H1 (cell line): ENCODE data around the gene PMP22. TPM values are rescaled to one million over a fixed set of nuclear protein-coding genes. Genes with fewer than 3 reads are reported as not detected.

Source experiments
- CTCF ChIA-PET: fragments of 300-600 bp; sonication (Branson Sonifier 250); formaldehyde crosslinking; loops from one replicate; lab custom pipeline; 2021; ENCODE audit not compliant: partially characterized antibody; lab: Charles Lee
- POLR2A ChIA-PET: fragments of 300-600 bp; sonication (Branson Sonifier 250); formaldehyde crosslinking; loops from one replicate; lab custom pipeline; 2021; ENCODE audit warnings: inconsistent platforms; ENCODE audit not compliant: partially characterized antibody; lab: Charles Lee
- DNase-seq, 2 experiments: peaks; one replicate each; pipeline versions ENCODE4 v3.0.0 to v3.0.0-alpha.2; 2010 to 2022; ENCODE audit warnings: low spot score in 2 of 2, low read depth in 1 of 2, mixed read lengths in 1 of 2
- FAIRE-seq: peaks from 2 replicates; lab custom pipeline; 2011; peaks lifted over from hg19 to GRCh38; lab: Jason Lieb, UNC
- H2AFZ ChIP-seq: 2 replicates; pipeline ENCODE4 v1.8.1; 2012; ENCODE audit warnings: low read length, inconsistent platforms
- H2AK5ac ChIP-seq: 2 replicates; pipeline ENCODE4 v1.6.1; 2013; ENCODE audit warnings: low read depth, low read length
- H2BK120ac ChIP-seq: replicated peaks from 2 replicates; pipeline ENCODE3; 2013; ENCODE audit warnings: low read depth, low read length, inconsistent platforms
- H2BK12ac ChIP-seq: 2 replicates; pipeline ENCODE4 v1.6.1; 2013; ENCODE audit warnings: low read depth, low read length
- H2BK15ac ChIP-seq: 2 replicates; pipeline ENCODE4 v1.6.1; 2013; ENCODE audit warnings: low read length
- H2BK20ac ChIP-seq: 2 replicates; pipeline ENCODE4 v1.6.1; 2013; ENCODE audit warnings: low read length
- H2BK5ac ChIP-seq: 2 replicates; pipeline ENCODE4 v1.6.1; 2013; ENCODE audit warnings: low read depth, low read length
- H3K14ac ChIP-seq: 2 replicates; pipeline ENCODE4 v1.6.1; 2013; ENCODE audit warnings: inconsistent platforms; ENCODE audit not compliant: insufficient read length
- H3K18ac ChIP-seq: 2 replicates; pipeline ENCODE4 v1.6.1; 2013; ENCODE audit warnings: low read length; ENCODE audit errors: extremely low read depth
- H3K23ac ChIP-seq: 2 replicates; pipeline ENCODE4 v1.6.1; 2013; ENCODE audit warnings: inconsistent platforms; ENCODE audit not compliant: insufficient read length
- H3K23me2 ChIP-seq: 2 replicates; pipeline ENCODE4 v1.6.1; 2013; ENCODE audit warnings: low read depth, low read length
- H3K27ac ChIP-seq: 2 replicates; pipeline ENCODE4 v1.6.1; 2011; ENCODE audit warnings: low read depth, low read length, inconsistent platforms
- H3K27me3 ChIP-seq, 4 experiments: replicated peaks in 1 of 4; 1 replicate in 1 of 4; 2 replicates in 3 of 4; pipeline versions ENCODE4 v1.6.1 to v1.8.1; 2011 to 2013; ENCODE audit warnings: low read length in 3 of 4, mild to moderate bottlenecking in 3 of 4, inconsistent platforms in 2 of 4, mixed read lengths in 2 of 4, moderate library complexity in 1 of 4; ENCODE audit not compliant: control insufficient read depth in 3 of 4, insufficient read depth in 3 of 4; ENCODE audit errors: extremely low read depth in 1 of 4
- H3K36me3 ChIP-seq, 4 experiments: 2 replicates each; pipeline versions ENCODE4 v1.6.1 to v1.8.1; 2011 to 2013; ENCODE audit warnings: mild to moderate bottlenecking in 4 of 4, low read length in 3 of 4, moderate library complexity in 2 of 4, control low read depth in 1 of 4, inconsistent platforms in 1 of 4; ENCODE audit not compliant: insufficient read depth in 4 of 4, control insufficient read depth in 2 of 4
- H3K4ac ChIP-seq: replicated peaks from 2 replicates; pipeline ENCODE3; 2013; ENCODE audit warnings: low read length, low read depth, mixed read lengths, inconsistent platforms; ENCODE audit not compliant: insufficient read length
- H3K4me1 ChIP-seq, 4 experiments: replicated peaks in 1 of 4; 1 replicate in 1 of 4; 2 replicates in 3 of 4; pipeline versions ENCODE4 v1.6.1 to v1.8.1; 2011 to 2013; ENCODE audit warnings: low read length in 3 of 4, inconsistent platforms in 2 of 4, mixed read lengths in 1 of 4; ENCODE audit not compliant: insufficient read depth in 4 of 4, control insufficient read depth in 3 of 4
- H3K4me2 ChIP-seq, 2 experiments: 2 replicates each; pipeline versions ENCODE4 v1.6.1 to v1.8.1; 2011 to 2013; ENCODE audit warnings: low read depth in 2 of 2, low read length in 2 of 2, control low read depth in 1 of 2, inconsistent platforms in 1 of 2, mild to moderate bottlenecking in 1 of 2; ENCODE audit not compliant: insufficient read depth in 1 of 2
- H3K4me3 ChIP-seq, 4 experiments: fragments of 200-600, 300-600 bp in 1 of 4; sonication (generic), shearing (Covaris generic), sonication (Bioruptor Twin) in 1 of 4; 2 replicates each; pipeline versions ENCODE4 v1.5.1 to v1.8.1; 2011 to 2016; ENCODE audit warnings: low read length in 4 of 4, low read depth in 3 of 4, control low read depth in 2 of 4, inconsistent platforms in 2 of 4, mild to moderate bottlenecking in 2 of 4, mixed read lengths in 1 of 4, moderate library complexity in 1 of 4; ENCODE audit not compliant: insufficient read depth in 2 of 4; ENCODE audit errors: extremely low read depth in 1 of 4
- H3K56ac ChIP-seq: replicated peaks from 2 replicates; pipeline ENCODE3; 2013; ENCODE audit warnings: low read depth, mild to moderate bottlenecking, mixed read lengths, low read length, inconsistent platforms; ENCODE audit not compliant: insufficient read length
- H3K79me1 ChIP-seq: 2 replicates; pipeline ENCODE4 v1.6.1; 2013; ENCODE audit warnings: low read depth, low read length, control low read depth
- H3K79me2 ChIP-seq, 2 experiments: 2 replicates each; pipeline versions ENCODE4 v1.6.1 to v1.8.1; 2012 to 2013; ENCODE audit warnings: low read length in 2 of 2, mild to moderate bottlenecking in 2 of 2, inconsistent platforms in 1 of 2; ENCODE audit not compliant: insufficient read depth in 2 of 2, control insufficient read depth in 1 of 2
- H3K9ac ChIP-seq, 4 experiments: replicated peaks in 1 of 4; 1 replicate in 1 of 4; 2 replicates in 3 of 4; pipeline versions ENCODE4 v1.6.1 to v1.8.1; 2011 to 2013; ENCODE audit warnings: low read depth in 3 of 4, low read length in 3 of 4, control low read depth in 2 of 4, mild to moderate bottlenecking in 2 of 4, moderate library complexity in 2 of 4, inconsistent platforms in 1 of 4; ENCODE audit errors: extremely low read depth in 1 of 4
- H3K9me3 ChIP-seq, 2 experiments: 2 replicates each; pipeline versions ENCODE4 v1.6.1 to v1.8.1; 2012 to 2013; ENCODE audit warnings: mild to moderate bottlenecking in 2 of 2, moderate library complexity in 2 of 2, control low read depth in 1 of 2, inconsistent platforms in 1 of 2, low read depth in 1 of 2, low read length in 1 of 2, mixed read lengths in 1 of 2; ENCODE audit not compliant: insufficient read depth in 2 of 2
- H4K20me1 ChIP-seq, 2 experiments: replicated peaks in 1 of 2; 2 replicates each; pipeline versions ENCODE3 to v1.8.1; 2011 to 2013; ENCODE audit warnings: inconsistent platforms in 2 of 2, low read length in 2 of 2, mild to moderate bottlenecking in 1 of 2; ENCODE audit not compliant: insufficient read depth in 2 of 2, control insufficient read depth in 1 of 2
- H4K5ac ChIP-seq: 2 replicates; pipeline ENCODE4 v1.6.1; 2013; ENCODE audit warnings: low read length, low read depth, mixed read lengths, inconsistent platforms; ENCODE audit not compliant: insufficient read length
- H4K8ac ChIP-seq: 2 replicates; pipeline ENCODE4 v1.8.0; 2013; ENCODE audit warnings: mild to moderate bottlenecking, moderate library complexity, low read length, inconsistent platforms; ENCODE audit not compliant: insufficient read depth; ENCODE audit errors: extremely low read depth
- H4K91ac ChIP-seq: replicated peaks from 2 replicates; pipeline ENCODE3; 2013; ENCODE audit warnings: low read length, mixed read lengths, inconsistent platforms; ENCODE audit not compliant: insufficient read length
- ASH2L ChIP-seq: fragments of 200-600, 300-600 bp; sonication (generic); IDR thresholded peaks from one replicate; pipeline ENCODE4 v1.7.1; 2017; ENCODE audit warnings: low read length
- CBX8 ChIP-seq: fragments of 300-800, 300-1000 bp; sonication (generic); IDR thresholded peaks from 2 replicates; pipeline ENCODE4 v1.7.1; 2016; ENCODE audit warnings: low read depth, low read length, borderline replicate concordance
- CTBP2 ChIP-seq: IDR thresholded peaks from 2 replicates; pipeline ENCODE4 v1.7.0; 2011; ENCODE audit warnings: borderline replicate concordance, mild to moderate bottlenecking, moderate library complexity, mixed read lengths, low read length; ENCODE audit not compliant: insufficient read depth, insufficient read length
- GTF2F1 ChIP-seq: IDR thresholded peaks from 2 replicates; pipeline ENCODE4 v1.6.1; 2012; ENCODE audit warnings: low read depth, low read length, improper control_type of control experiment, borderline replicate concordance
- NANOG ChIP-seq: IDR thresholded peaks from 2 replicates; pipeline ENCODE4 v1.6.1; 2011; ENCODE audit warnings: low read length, low read depth, mild to moderate bottlenecking, inconsistent platforms; ENCODE audit not compliant: insufficient read depth, poor library complexity, severe bottlenecking
- RFX5 ChIP-seq: IDR thresholded peaks from 2 replicates; pipeline ENCODE4 v1.6.1; 2011; ENCODE audit warnings: low read depth, low read length, improper control_type of control experiment, borderline replicate concordance
- SAP30 ChIP-seq: fragments of 300-600 bp; sonication (generic); IDR thresholded peaks from 2 replicates; pipeline ENCODE4 v1.7.1; 2012; ENCODE audit warnings: low read length, moderate library complexity, mild to moderate bottlenecking, inconsistent platforms; ENCODE audit not compliant: insufficient read depth, insufficient replicate concordance
- SIX5 ChIP-seq: IDR thresholded peaks from 2 replicates; pipeline ENCODE4 v1.6.1; 2011; ENCODE audit warnings: mild to moderate bottlenecking, low read depth, low read length
- TAF7 ChIP-seq: optimal IDR thresholded peaks from 2 replicates; pipeline ENCODE3; 2011; ENCODE audit warnings: low read depth, mild to moderate bottlenecking, inconsistent platforms, low read length, moderate library complexity, borderline replicate concordance
- YY1 ChIP-seq: IDR thresholded peaks from 2 replicates; pipeline ENCODE4 v1.6.1; 2011; ENCODE audit warnings: low read depth, mild to moderate bottlenecking, low read length
- WGBS, 2 experiments: shearing (Covaris generic) in 1 of 2; methylation state at CpG; one replicate each; pipeline versions ENCODE4 v1.1.6 to v1.1.7; 2013 to 2015; ENCODE audit warnings: low lambda C conversion rate in 2 of 2, mixed read lengths in 2 of 2, inconsistent platforms in 1 of 2, low coverage in 1 of 2, missing lambda C conversion rate in 1 of 2; ENCODE audit not compliant: insufficient replicate concordance in 2 of 2, insufficient coverage in 1 of 2, insufficient read length in 1 of 2; ENCODE audit errors: extremely low coverage in 1 of 2, missing lambda C conversion rate in 1 of 2; 5-methylcytosine and 5-hydroxymethylcytosine counted together
- polyA plus RNA-seq, 7 experiments: library from polyadenylated mRNA; depleted of rRNA in 3 of 7; stranded (reverse) in 5 of 7; unstranded in 2 of 7; fragments of >200 nt in 5 of 7; fragments of 200-250 nt in 2 of 7; gene quantifications; 1 replicate in 5 of 7; 2 replicates in 1 of 7; 4 replicates in 1 of 7; pipeline versions ENCODE4 v1.2.1 to v1.2.3, GENCODE V29; 2011 to 2013; ENCODE audit warnings: missing spikeins in 2 of 7, mixed read lengths in 2 of 7
- total RNA-seq: library from RNA; stranded (reverse); fragmentation: NEBNext Ultra II Directional; extraction: Animal tissue kit (Norgen Biotek cat#: 25700); gene quantifications from 2 replicates; pipeline ENCODE4 v1.2.1, GENCODE V29; 2021
- TF ChIP-seq, protein P1 (sequence below): IDR thresholded peaks from 2 replicates; pipeline ENCODE4 v1.6.1; 2012; ENCODE audit warnings: inconsistent platforms
- TF ChIP-seq, protein P2 (sequence below): IDR thresholded peaks from 2 replicates; pipeline ENCODE4 v1.6.1; 2012; ENCODE audit warnings: inconsistent platforms

The PMP22 gene
- total and polyA plus RNA-seq, 2 of the 8 experiments (the other 6 are each of a cell fraction or from before 2014, with no cell fraction given), result 0.84 to 4.9 TPM

DNA sequence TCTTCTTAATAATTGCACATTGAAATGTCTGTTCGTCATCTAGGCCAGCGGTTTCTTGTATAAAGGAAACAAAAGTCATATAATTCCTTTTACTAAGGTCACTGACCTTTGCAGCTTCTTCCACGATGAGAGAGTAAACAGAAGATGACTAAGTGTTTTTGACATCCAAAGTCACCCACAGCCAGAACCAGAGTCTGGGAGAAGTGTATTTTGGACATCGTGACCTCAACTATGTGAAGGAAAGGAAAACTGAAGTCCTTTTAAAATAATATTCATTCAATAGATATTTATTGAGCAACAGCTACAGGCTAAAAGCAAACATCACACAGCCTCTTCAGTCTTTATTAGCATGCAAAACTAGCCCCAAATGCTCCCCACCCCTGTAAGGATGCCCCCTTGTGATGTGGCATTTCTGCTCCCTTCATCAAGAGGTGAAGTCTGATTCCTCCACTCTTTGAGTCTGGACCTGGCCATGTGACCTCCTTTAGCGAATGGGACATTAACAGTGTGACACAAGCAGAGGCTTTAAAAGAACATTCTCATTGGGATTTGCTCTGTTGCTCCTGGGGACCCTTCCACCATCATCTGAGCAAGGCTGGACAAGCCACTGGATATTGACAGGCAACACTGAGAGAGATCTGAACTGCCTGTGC is 8.1 kb upstream of the PMP22 start:
- 93% methylated on average over 5 of the region's 5 CpGs; no CpG with 5 or more reads in 1 of the 2 experiments for WGBS, 2 experiments
- no peak overlapping the region for H3K4me2 ChIP-seq
- H3K4me3 ChIP-seq, result no peak overlapping the region

More for the DNA sequence above, 8.1 kb upstream of the PMP22 start:
- POLR2A ChIA-PET, result no interaction called here
- Histone ChIP-seq H3K9ac (no peak overlapping the region), H4K5ac (no peak overlapping the region), H3K56ac (no peak overlapping the region), H3K27me3 (no peaks in the 10 kb centered on the region; a peak in 1 of 7 replicates), H3K14ac (no peak overlapping the region), H4K20me1 (no peaks in the 10 kb centered on the region), H2BK5ac (no peak overlapping the region), H3K79me2 (no peaks in the 10 kb centered on the region), H2BK120ac (no peak overlapping the region), H3K27ac (no peak overlapping the region), H3K4me1 (peaks cover 0 to 3% (median 2%) of the 10 kb centered on the region in 4 experiments; a peak in 4 of 7 replicates), H3K23ac (no peak overlapping the region), H3K9me3 (0 out of 4 replicates have a peak, but pooled peaks cover 0 to 4% of the 10 kb centered on the region in 2 experiments), H4K8ac (no peak overlapping the region), H3K18ac (no peak overlapping the region), H3K36me3 (no peaks in the 10 kb centered on the region), H2BK15ac (no peak overlapping the region), H4K91ac (no peak overlapping the region), H3K23me2 (no peaks in the 10 kb centered on the region), H2AK5ac (no peak overlapping the region), H3K79me1 (no peaks in the 10 kb centered on the region), H3K4ac (no peak overlapping the region), H2AFZ (no peak overlapping the region), H2BK20ac (no peak overlapping the region), H2BK12ac (no peak overlapping the region)
- FAIRE-seq, result no peak
- no peak for DNase-seq
- CTCF ChIA-PET, result interaction anchor here (1.0 to 2.2 kb wide), 4 partner anchors 10 to 23 kb away, joined by 3 to 7 read pairs (median 5); no protein-coding TSS in a partner anchor
- TF ChIP-seq TAF7, result no peak
- no peak for TF ChIP-seq RFX5
- TF ChIP-seq NANOG, result no peak
- TF ChIP-seq CBX8, result no peak
- TF ChIP-seq YY1, result no peak
- TF ChIP-seq, protein P1, sequence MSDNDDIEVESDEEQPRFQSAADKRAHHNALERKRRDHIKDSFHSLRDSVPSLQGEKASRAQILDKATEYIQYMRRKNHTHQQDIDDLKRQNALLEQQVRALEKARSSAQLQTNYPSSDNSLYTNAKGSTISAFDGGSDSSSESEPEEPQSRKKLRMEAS, result no peak
- TF ChIP-seq GTF2F1, result no peak
- TF ChIP-seq CTBP2, result no peak
- TF ChIP-seq SAP30, result no peak
- TF ChIP-seq ASH2L, result no peak
- no peak for TF ChIP-seq SIX5
- TF ChIP-seq, protein P2, sequence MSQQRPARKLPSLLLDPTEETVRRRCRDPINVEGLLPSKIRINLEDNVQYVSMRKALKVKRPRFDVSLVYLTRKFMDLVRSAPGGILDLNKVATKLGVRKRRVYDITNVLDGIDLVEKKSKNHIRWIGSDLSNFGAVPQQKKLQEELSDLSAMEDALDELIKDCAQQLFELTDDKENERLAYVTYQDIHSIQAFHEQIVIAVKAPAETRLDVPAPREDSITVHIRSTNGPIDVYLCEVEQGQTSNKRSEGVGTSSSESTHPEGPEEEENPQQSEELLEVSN, result no peak
